ENCODE data around the gene CLDN22. TPM values are rescaled to one million over a fixed set of nuclear protein-coding genes. Genes with fewer than 3 reads are reported as not detected.
"Not testable (repeated sequence)": the region's sequence is repeated elsewhere in the genome, so short reads cannot be mapped to it uniquely, and the experiment has no call there.

Gene CLDN22
- total and polyA plus RNA-seq, 2 experiments from 2014 or later, result not detected

DNA sequence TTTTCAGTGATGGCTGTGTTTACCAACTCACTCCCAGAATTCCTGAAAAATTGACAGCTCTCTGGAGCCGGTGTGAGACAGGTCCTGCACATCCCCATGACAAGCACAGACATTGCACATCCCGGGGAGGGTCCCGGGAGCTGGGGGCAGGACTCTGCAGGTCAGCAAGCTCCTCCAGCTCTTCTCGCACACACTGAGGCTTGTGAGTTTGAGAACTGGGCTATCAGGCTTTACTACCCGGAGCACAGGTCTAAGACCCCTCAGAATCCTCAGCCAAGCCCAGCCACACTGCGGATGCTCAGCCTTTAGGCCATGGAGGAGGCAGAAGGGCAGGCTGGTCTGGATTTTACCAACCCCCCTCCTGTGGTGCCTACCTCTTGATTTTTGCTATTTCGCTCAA is 7.8 kb upstream of the CLDN22 start:
- Histone ChIP-seq H3K4me3 (no peak overlapping the region), H2AFZ (no peak overlapping the region), H3K9me2 (replicated peaks; ENCODE audit: insufficient read depth) (no peaks in the 10 kb centered on the region), H4K20me1 (ENCODE audit: insufficient read depth, poor library complexity, severe bottlenecking) (no peaks in the 10 kb centered on the region), H3K79me2 (no peaks in the 10 kb centered on the region), H3K4me2 (no peak overlapping the region), H3K27me3 (no peaks in the 10 kb centered on the region), H3K36me3 (replicated peaks; ENCODE audit: insufficient read depth, low read depth) (no peaks in the 10 kb centered on the region), H3K27ac (no peak overlapping the region), H3K9me3 (ENCODE audit: low read depth) (peaks cover 5% of the 10 kb centered on the region), H3K4me1 (ENCODE audit: insufficient read depth) (no peaks in the 10 kb centered on the region)
- 96% methylated on average over 7 of the region's 7 CpGs for WGBS (ENCODE audit: low lambda C conversion rate, missing lambda C conversion rate)
- DNase-seq (ENCODE audit: low spot score), result no peak
- TF ChIP-seq EZH2 (IDR thresholded peaks at IDR 0.05; ENCODE audit: borderline replicate concordance), result no peak
- no peak for TF ChIP-seq EZH2phosphoT487 (IDR thresholded peaks at IDR 0.05; ENCODE audit: low read depth, severe bottlenecking, unreplicated experiment)
- TF ChIP-seq, protein P1, sequence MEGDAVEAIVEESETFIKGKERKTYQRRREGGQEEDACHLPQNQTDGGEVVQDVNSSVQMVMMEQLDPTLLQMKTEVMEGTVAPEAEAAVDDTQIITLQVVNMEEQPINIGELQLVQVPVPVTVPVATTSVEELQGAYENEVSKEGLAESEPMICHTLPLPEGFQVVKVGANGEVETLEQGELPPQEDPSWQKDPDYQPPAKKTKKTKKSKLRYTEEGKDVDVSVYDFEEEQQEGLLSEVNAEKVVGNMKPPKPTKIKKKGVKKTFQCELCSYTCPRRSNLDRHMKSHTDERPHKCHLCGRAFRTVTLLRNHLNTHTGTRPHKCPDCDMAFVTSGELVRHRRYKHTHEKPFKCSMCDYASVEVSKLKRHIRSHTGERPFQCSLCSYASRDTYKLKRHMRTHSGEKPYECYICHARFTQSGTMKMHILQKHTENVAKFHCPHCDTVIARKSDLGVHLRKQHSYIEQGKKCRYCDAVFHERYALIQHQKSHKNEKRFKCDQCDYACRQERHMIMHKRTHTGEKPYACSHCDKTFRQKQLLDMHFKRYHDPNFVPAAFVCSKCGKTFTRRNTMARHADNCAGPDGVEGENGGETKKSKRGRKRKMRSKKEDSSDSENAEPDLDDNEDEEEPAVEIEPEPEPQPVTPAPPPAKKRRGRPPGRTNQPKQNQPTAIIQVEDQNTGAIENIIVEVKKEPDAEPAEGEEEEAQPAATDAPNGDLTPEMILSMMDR (IDR thresholded peaks at IDR 0.05; ENCODE audit: poor library complexity), result no peak

DNA sequence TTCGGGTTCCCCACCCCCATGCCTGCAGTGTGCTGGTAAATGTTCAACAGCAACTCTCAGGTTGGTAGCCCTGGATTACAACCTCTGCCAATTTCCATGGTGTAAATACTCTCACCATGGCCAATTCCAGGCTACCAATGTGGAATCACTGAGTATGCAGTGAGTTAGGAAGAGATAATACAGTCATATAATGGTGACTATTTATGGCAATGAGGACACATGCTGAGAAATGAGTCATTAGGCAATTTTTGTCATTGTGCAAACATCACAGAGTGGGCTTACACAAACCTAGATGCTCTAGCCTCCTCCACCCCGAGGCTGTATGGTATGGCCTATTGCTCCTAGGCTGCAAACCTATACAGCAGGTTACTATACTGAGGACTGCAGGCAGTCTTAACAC is 6.8 kb upstream of the CLDN22 start:
- H3K4me2 ChIP-seq, result no peak overlapping the region
- H3K36me3 ChIP-seq (replicated peaks; ENCODE audit: insufficient read depth, low read depth), result no peaks in the 10 kb centered on the region
- H2AFZ ChIP-seq, result no peak overlapping the region
- H4K20me1 ChIP-seq (ENCODE audit: insufficient read depth, poor library complexity, severe bottlenecking), result no peaks in the 10 kb centered on the region
- H3K27ac ChIP-seq, result no peak overlapping the region
- H3K4me3 ChIP-seq, result no peak overlapping the region
- H3K9me3 ChIP-seq (ENCODE audit: low read depth), result peaks cover 5% of the 10 kb centered on the region
- DNase-seq (ENCODE audit: low spot score), result no peak
- H3K27me3 ChIP-seq, result no peaks in the 10 kb centered on the region
- H3K9me2 ChIP-seq (replicated peaks; ENCODE audit: insufficient read depth), result no peaks in the 10 kb centered on the region
- TF ChIP-seq, protein P1 (IDR thresholded peaks at IDR 0.05; ENCODE audit: poor library complexity), result no peak
- TF ChIP-seq EZH2phosphoT487 (IDR thresholded peaks at IDR 0.05; ENCODE audit: low read depth, severe bottlenecking, unreplicated experiment) (no peak), EZH2 (IDR thresholded peaks at IDR 0.05; ENCODE audit: borderline replicate concordance) (no peak)
- H3K79me2 ChIP-seq, result no peaks in the 10 kb centered on the region
- H3K4me1 ChIP-seq (ENCODE audit: insufficient read depth), result no peaks in the 10 kb centered on the region
- WGBS (ENCODE audit: low lambda C conversion rate, missing lambda C conversion rate), result 57% methylated on average over 2 of the region's 2 CpGs

DNA sequence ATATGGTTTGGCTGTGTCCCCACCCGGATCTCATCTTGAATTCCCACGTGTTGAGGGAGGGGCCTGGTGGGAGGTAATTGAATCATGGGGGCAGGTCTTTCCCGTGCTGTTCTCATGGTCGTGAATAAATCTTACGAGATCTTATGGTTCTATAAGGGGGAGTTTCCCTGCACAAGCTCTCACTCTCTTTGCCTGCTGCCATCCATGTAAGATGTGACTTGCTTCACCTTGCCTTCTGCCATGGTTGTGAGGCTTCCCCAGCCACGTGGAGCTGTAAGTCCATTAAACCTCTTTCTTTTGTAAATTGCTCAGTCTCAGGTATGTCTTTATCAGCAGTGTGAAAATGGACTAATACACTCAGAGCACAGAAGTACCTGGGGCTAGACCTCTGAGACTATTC is 6.3 kb upstream of the CLDN22 start:
- not testable (repeated sequence) for H3K9me3 ChIP-seq (ENCODE audit: low read depth)

DNA sequence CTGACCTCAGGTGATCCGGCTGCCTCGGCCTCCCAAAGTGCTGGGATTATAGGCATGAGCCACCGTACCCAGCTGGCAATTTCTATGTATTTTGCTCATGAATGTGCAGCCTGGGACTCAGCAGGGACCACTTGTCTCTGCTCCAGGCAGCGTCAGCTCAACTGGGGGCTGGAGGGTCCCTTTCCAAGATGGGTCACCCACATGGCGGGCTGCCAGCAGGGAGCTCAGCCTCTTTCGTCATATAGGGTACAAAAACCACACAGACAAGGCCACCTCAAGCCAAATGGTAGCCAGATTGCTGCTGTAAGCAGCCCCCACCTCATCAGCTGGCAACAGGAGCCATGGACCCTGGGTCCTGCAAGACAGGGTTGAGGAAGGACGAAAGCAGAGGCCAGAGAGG is 4.5 kb upstream of the CLDN22 start:
- WGBS (ENCODE audit: low lambda C conversion rate, missing lambda C conversion rate), result over 99% methylated on average over 7 of the region's 7 CpGs
- H3K36me3 ChIP-seq (replicated peaks; ENCODE audit: insufficient read depth, low read depth), result no peaks in the 10 kb centered on the region
- H3K27ac ChIP-seq, result no peak overlapping the region
- H3K4me2 ChIP-seq, result no peak overlapping the region
- peaks cover 5% of the 10 kb centered on the region for H3K9me3 ChIP-seq (ENCODE audit: low read depth)
- no peaks in the 10 kb centered on the region for H4K20me1 ChIP-seq (ENCODE audit: insufficient read depth, poor library complexity, severe bottlenecking)
- no peak overlapping the region for H2AFZ ChIP-seq
- no peaks in the 10 kb centered on the region for H3K27me3 ChIP-seq
- H3K79me2 ChIP-seq, result no peaks in the 10 kb centered on the region
- no peak for DNase-seq (ENCODE audit: low spot score)
- TF ChIP-seq EZH2 (IDR thresholded peaks at IDR 0.05; ENCODE audit: borderline replicate concordance), result no peak
- H3K9me2 ChIP-seq (replicated peaks; ENCODE audit: insufficient read depth), result no peaks in the 10 kb centered on the region
- no peak overlapping the region for H3K4me3 ChIP-seq
- H3K4me1 ChIP-seq (ENCODE audit: insufficient read depth), result no peaks in the 10 kb centered on the region

More for the DNA sequence above, 6.3 kb upstream of the CLDN22 start:
- WGBS (ENCODE audit: low lambda C conversion rate, missing lambda C conversion rate), result 91% methylated on average over 6 of the region's 6 CpGs
- not testable (repeated sequence) for H3K36me3 ChIP-seq (replicated peaks; ENCODE audit: insufficient read depth, low read depth); H3K9me2 ChIP-seq (replicated peaks; ENCODE audit: insufficient read depth); H3K27me3 ChIP-seq; H2AFZ ChIP-seq; H3K4me3 ChIP-seq; H4K20me1 ChIP-seq (ENCODE audit: insufficient read depth, poor library complexity, severe bottlenecking); H3K79me2 ChIP-seq; H3K27ac ChIP-seq; DNase-seq (ENCODE audit: low spot score); H3K4me2 ChIP-seq; H3K4me1 ChIP-seq (ENCODE audit: insufficient read depth)

DNA sequence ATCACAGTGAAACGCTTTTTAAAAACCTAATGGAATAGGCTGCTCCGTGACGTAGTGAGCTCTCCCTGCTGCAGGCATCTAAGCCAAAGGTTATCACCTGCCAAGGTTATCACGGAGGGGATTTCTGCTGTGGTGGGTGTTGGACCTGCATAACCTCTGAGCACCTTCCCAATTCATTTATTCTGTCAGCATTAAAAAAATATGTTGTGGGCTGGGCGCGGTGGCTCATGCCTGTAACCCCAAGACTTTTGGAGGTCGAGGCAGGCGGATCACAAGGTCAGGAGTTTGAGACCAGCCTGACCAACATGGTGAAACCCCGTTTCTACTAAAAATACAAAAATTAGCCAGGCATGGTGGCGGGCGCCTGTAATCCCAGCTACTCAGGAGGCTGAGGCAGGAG is 4.0 kb upstream of the CLDN22 start:
- H3K4me2 ChIP-seq; H3K27me3 ChIP-seq; H3K4me1 ChIP-seq (ENCODE audit: insufficient read depth); H3K27ac ChIP-seq; H3K9me3 ChIP-seq (ENCODE audit: low read depth); H3K36me3 ChIP-seq (replicated peaks; ENCODE audit: insufficient read depth, low read depth); DNase-seq (ENCODE audit: low spot score); H4K20me1 ChIP-seq (ENCODE audit: insufficient read depth, poor library complexity, severe bottlenecking); H2AFZ ChIP-seq; H3K4me3 ChIP-seq; H3K9me2 ChIP-seq (replicated peaks; ENCODE audit: insufficient read depth); H3K79me2 ChIP-seq: not testable (repeated sequence)
- 85% methylated on average over 11 of the region's 11 CpGs for WGBS (ENCODE audit: low lambda C conversion rate, missing lambda C conversion rate)

Measured in hepatocyte (in vitro differentiated cells).